Thyroid gland (tissue), 4 donors: ENCODE results near the gene TP73.

ENCODE experiments used
- CTCF ChIP-seq, 6 experiments: fragments of 200-600 bp in 3 of 6; fragments of 450-650 bp in 3 of 6; sonication (generic) in 3 of 6; IDR thresholded peaks; one replicate each; pipeline ENCODE4 v1.5.1; 2016 to 2019; ENCODE audit warnings: antibody characterized with exemption in 6 of 6, mild to moderate bottlenecking in 2 of 6, inconsistent platforms in 1 of 6, moderate library complexity in 1 of 6
- POLR2A ChIP-seq, 2 donors: fragments of 450-650 bp; IDR thresholded peaks; one replicate each; pipeline ENCODE4 v1.6.1; 2017; ENCODE audit warnings: antibody characterized with exemption in 2 of 2, mild to moderate bottlenecking in 2 of 2, moderate library complexity in 1 of 2

GRCh38 chr1:3657096-3657475 is 4.8 kb downstream of the TP73 start:
- TF ChIP-seq POLR2A (IDR thresholded peaks at IDR 0.05): no peak
- TF ChIP-seq CTCF (IDR thresholded peaks at IDR 0.05): no peak
